HAP-1 (cell line): Measurements from ENCODE around the gene GTPBP6.
"Not testable (repeated sequence)": the region's sequence is repeated elsewhere in the genome, so short reads cannot be mapped to it uniquely, and the experiment has no call there.

Source experiments
- DNase-seq, 2 experiments: peaks; one replicate each; pipeline ENCODE4 v3.0.0-alpha.2; 2016 to 2020; ENCODE audit warnings: low spot score in 2 of 2
- H3K27me3 ChIP-seq: fragments of 250-450 bp; sonication (Bioruptor Pico); 2 replicates; pipeline ENCODE4 v1.5.1; 2020; ENCODE audit warnings: low read depth, mild to moderate bottlenecking, moderate library complexity
- H3K36me3 ChIP-seq: fragments of 250-450 bp; sonication (Bioruptor Pico); replicated peaks from 2 replicates; pipeline ENCODE4 v1.5.1; 2020; ENCODE audit warnings: mild to moderate bottlenecking
- H3K4me1 ChIP-seq: fragments of 250-450 bp; sonication (Bioruptor Pico); 2 replicates; pipeline ENCODE4 v1.5.1; 2020; ENCODE audit warnings: mild to moderate bottlenecking
- H3K4me3 ChIP-seq: fragments of 250-450 bp; sonication (Bioruptor Pico); 2 replicates; pipeline ENCODE4 v1.5.1; 2020; ENCODE audit warnings: mild to moderate bottlenecking, moderate library complexity
- H3K9me3 ChIP-seq: fragments of 250-450 bp; sonication (Bioruptor Pico); 2 replicates; pipeline ENCODE4 v1.5.1; 2020; ENCODE audit warnings: mild to moderate bottlenecking, moderate library complexity
- in situ Hi-C: fragments of 300-500 bp; cut with MboI; formaldehyde crosslinking; loops from 3 replicates; pipeline ENCODE4 v1.14.3; 2020; ENCODE audit warnings: low sequenced_read_pairs, inconsistent platforms, mixed read lengths

The GTPBP6 gene

GRCh38 chrX:275967-276580 lies 42.5 kb downstream of the GTPBP6 start:
- in situ Hi-C loops, result loop anchor here (5.0 kb wide), 1 partner anchor 41 kb away; the partner anchor contains the start of gene GTPBP6
- Histone ChIP-seq H3K9me3 (no peaks in the 10 kb centered on the region), H3K27me3 (no peaks in the 10 kb centered on the region), H3K36me3 (peaks cover 5% of the 10 kb centered on the region), H3K4me3 (peak overlapping the region; percentile 61), H3K4me1 (peaks cover 8% of the 10 kb centered on the region)
- DNase-seq, result peak; percentile 84 to 90

- DNase-seq, result no peak
- H3K27me3 ChIP-seq, result no peaks in the 10 kb centered on the region
- H3K4me1 ChIP-seq, result peaks cover 8% of the 10 kb centered on the region
- peak overlapping the region; percentile 61 for H3K4me3 ChIP-seq
- in situ Hi-C loops, result loop anchor here (5.0 kb wide), 1 partner anchor 42 kb away; the partner anchor contains the start of gene GTPBP6
- H3K9me3 ChIP-seq, result no peaks in the 10 kb centered on the region
- peaks cover 5% of the 10 kb centered on the region for H3K36me3 ChIP-seq
Observed at GRCh38 chrX:275476-275966, 43.1 kb downstream of the GTPBP6 start.

GRCh38 chrX:274904-275475 lies 43.6 kb downstream of the GTPBP6 start:
- H3K4me1 ChIP-seq, result peaks cover 8% of the 10 kb centered on the region
- DNase-seq, result peak in 1 of 2 experiments; percentile 24
- H3K4me3 ChIP-seq, result peak overlapping the region; percentile 61; the same call in 1 of the 2 replicates
- peaks cover 5% of the 10 kb centered on the region for H3K36me3 ChIP-seq
- H3K27me3 ChIP-seq, result no peaks in the 10 kb centered on the region
- no peaks in the 10 kb centered on the region for H3K9me3 ChIP-seq
- in situ Hi-C loops, result loop anchor here (5.0 kb wide), 1 partner anchor 42 kb away; the partner anchor contains the start of gene GTPBP6

GRCh38 chrX:270848-271367 lies 47.7 kb downstream of the GTPBP6 start:
- no peak for DNase-seq
- no peaks in the 10 kb centered on the region for H3K9me3 ChIP-seq
- H3K36me3 ChIP-seq, result no peaks in the 10 kb centered on the region
- H3K4me1 ChIP-seq, result no peaks in the 10 kb centered on the region; the same call in 1 of the 2 replicates
- no peaks in the 10 kb centered on the region for H3K27me3 ChIP-seq
- in situ Hi-C loops, result no loop called here
- no peak overlapping the region for H3K4me3 ChIP-seq

GRCh38 chrX:267771-268261 lies 50.8 kb downstream of the GTPBP6 start:
- H3K36me3 ChIP-seq, result no peaks in the 10 kb centered on the region
- no peak overlapping the region for H3K4me3 ChIP-seq
- no peaks in the 10 kb centered on the region for H3K27me3 ChIP-seq
- H3K4me1 ChIP-seq, result no peaks in the 10 kb centered on the region
- no peaks in the 10 kb centered on the region for H3K9me3 ChIP-seq
- in situ Hi-C loops, result no loop called here
- DNase-seq, result no peak

- H3K4me1 ChIP-seq, result no peaks in the 10 kb centered on the region
- H3K36me3 ChIP-seq, result no peaks in the 10 kb centered on the region
- no peaks in the 10 kb centered on the region for H3K27me3 ChIP-seq
- H3K4me3 ChIP-seq, result no peak overlapping the region
- no peaks in the 10 kb centered on the region for H3K9me3 ChIP-seq
- in situ Hi-C loops, result no loop called here
- no peak for DNase-seq
Observed at GRCh38 chrX:265502-265901, 53.1 kb downstream of the GTPBP6 start.

- DNase-seq, result peak in 1 of 2 experiments; percentile 6
- no peaks in the 10 kb centered on the region for H3K27me3 ChIP-seq
- H3K4me3 ChIP-seq, result no peak overlapping the region
- no peaks in the 10 kb centered on the region for H3K36me3 ChIP-seq
- no peaks in the 10 kb centered on the region for H3K9me3 ChIP-seq
- H3K4me1 ChIP-seq, result no peaks in the 10 kb centered on the region
- in situ Hi-C loops, result no loop called here
Observed at GRCh38 chrX:264634-265455, 53.8 kb downstream of the GTPBP6 start.

GRCh38 chrX:264006-264405 lies 54.6 kb downstream of the GTPBP6 start:
- H3K4me1 ChIP-seq, H3K4me3 ChIP-seq, H3K36me3 ChIP-seq, in situ Hi-C loops, H3K27me3 ChIP-seq, H3K9me3 ChIP-seq: not testable (repeated sequence)
- peak in 1 of 2 experiments; percentile 6 for DNase-seq

- H3K4me1 ChIP-seq, result no peaks in the 10 kb centered on the region
- H3K4me3 ChIP-seq, result no peak overlapping the region
- DNase-seq, result no peak
- in situ Hi-C loops, result no loop called here
- no peaks in the 10 kb centered on the region for H3K36me3 ChIP-seq
- H3K27me3 ChIP-seq, result no peaks in the 10 kb centered on the region
- no peaks in the 10 kb centered on the region for H3K9me3 ChIP-seq
Observed at GRCh38 chrX:262381-262909, 56.2 kb downstream of the GTPBP6 start.

GRCh38 chrX:261919-262352 lies 56.7 kb downstream of the GTPBP6 start:
- DNase-seq, result no peak
- H3K36me3 ChIP-seq, result no peaks in the 10 kb centered on the region
- no peaks in the 10 kb centered on the region for H3K9me3 ChIP-seq
- H3K27me3 ChIP-seq, result no peaks in the 10 kb centered on the region
- H3K4me3 ChIP-seq, result no peak overlapping the region
- H3K4me1 ChIP-seq, result no peaks in the 10 kb centered on the region
- in situ Hi-C loops, result no loop called here

GRCh38 chrX:261167-261918 lies 57.3 kb downstream of the GTPBP6 start:
- in situ Hi-C loops, result no loop called here
- H3K36me3 ChIP-seq, result no peaks in the 10 kb centered on the region
- no peak for DNase-seq
- no peaks in the 10 kb centered on the region for H3K4me1 ChIP-seq
- no peak overlapping the region for H3K4me3 ChIP-seq
- no peaks in the 10 kb centered on the region for H3K27me3 ChIP-seq
- no peaks in the 10 kb centered on the region for H3K9me3 ChIP-seq

GRCh38 chrX:259692-260355 lies 58.8 kb downstream of the GTPBP6 start:
- H3K27me3 ChIP-seq, result no peaks in the 10 kb centered on the region
- DNase-seq, result peak in 1 of 2 experiments; percentile 35
- H3K9me3 ChIP-seq, result no peaks in the 10 kb centered on the region
- no peaks in the 10 kb centered on the region for H3K4me1 ChIP-seq
- in situ Hi-C loops, result no loop called here
- no peaks in the 10 kb centered on the region for H3K36me3 ChIP-seq
- no peak overlapping the region for H3K4me3 ChIP-seq
